Activated T-cell treated with anti-CD3 and anti-CD28 coated beads for 1 hour (primary cell): Measurements from ENCODE around the gene MRPL9.
"Not testable (repeated sequence)": the region's sequence is repeated elsewhere in the genome, so short reads cannot be mapped to it uniquely, and the experiment has no call there.

Source experiments
- DNase-seq: peaks from one replicate; pipeline ENCODE4 v3.0.0-alpha.2; 2020; ENCODE audit warnings: low read depth

The MRPL9 gene

GRCh38 chr1:151783796-151784195 lies 20.5 kb upstream of the MRPL9 start:
- DNase-seq, result no peak

- DNase-seq, result no peak
Observed at GRCh38 chr1:151782741-151783140, 19.4 kb upstream of the MRPL9 start.

GRCh38 chr1:151782026-151782425 lies 18.7 kb upstream of the MRPL9 start:
- not testable (repeated sequence) for DNase-seq

GRCh38 chr1:151780736-151781135 lies 17.4 kb upstream of the MRPL9 start:
- DNase-seq, result not testable (repeated sequence)

- DNase-seq, result no peak
Observed at GRCh38 chr1:151779852-151780251, 16.6 kb upstream of the MRPL9 start.

- DNase-seq, result no peak
Observed at GRCh38 chr1:151777317-151777716, 14.0 kb upstream of the MRPL9 start.

GRCh38 chr1:151776665-151777062 lies 13.4 kb upstream of the MRPL9 start:
- DNase-seq, result no peak

GRCh38 chr1:151775894-151776664 lies 12.8 kb upstream of the MRPL9 start:
- DNase-seq, result no peak

- no peak for DNase-seq
Observed at GRCh38 chr1:151774256-151774922, 11.1 kb upstream of the MRPL9 start.

- DNase-seq, result no peak
Observed at GRCh38 chr1:151773702-151774101, 10.4 kb upstream of the MRPL9 start.

GRCh38 chr1:151769270-151769669 lies 6.0 kb upstream of the MRPL9 start:
- not testable (repeated sequence) for DNase-seq

- DNase-seq, result not testable (repeated sequence)
Observed at GRCh38 chr1:151768351-151769066, 5.2 kb upstream of the MRPL9 start.

GRCh38 chr1:151763990-151764389 lies 694 bp upstream of the MRPL9 start:
- DNase-seq, result no peak

GRCh38 chr1:151760597-151761385 lies 2.5 kb downstream of the MRPL9 start:
- no peak for DNase-seq

GRCh38 chr1:151759241-151759640 lies 4.1 kb downstream of the MRPL9 start:
- no peak for DNase-seq

GRCh38 chr1:151756291-151756690 lies 7.0 kb downstream of the MRPL9 start:
- DNase-seq, result no peak

GRCh38 chr1:151741516-151741915 lies 21.8 kb downstream of the MRPL9 start:
- no peak for DNase-seq

GRCh38 chr1:151739590-151740355 lies 23.5 kb downstream of the MRPL9 start:
- no peak for DNase-seq

- DNase-seq, result no peak
Observed at GRCh38 chr1:151737479-151737878, 25.8 kb downstream of the MRPL9 start.

- DNase-seq, result no peak
Observed at GRCh38 chr1:151737026-151737425, 26.3 kb downstream of the MRPL9 start.

GRCh38 chr1:151733995-151734394 lies 29.3 kb downstream of the MRPL9 start:
- not testable (repeated sequence) for DNase-seq
